Choroid plexus epithelial cell (primary cell): Measurements from ENCODE around the gene TSPAN32.
"Not testable (repeated sequence)": the region's sequence is repeated elsewhere in the genome, so short reads cannot be mapped to it uniquely, and the experiment has no call there.

Source experiments
- DNase-seq: peaks from one replicate; pipeline ENCODE4 v3.0.0-alpha.2; 2010; ENCODE audit warnings: low read depth
- H3K4me3 ChIP-seq: 2 replicates; pipeline ENCODE4 v1.5.1; 2011; ENCODE audit warnings: low read depth, mild to moderate bottlenecking, control low read depth, low read length, moderate library complexity
- CTCF ChIP-seq: conservative IDR thresholded peaks from 2 replicates; pipeline ENCODE4 v1.5.1; 2011; ENCODE audit warnings: low read depth, mild to moderate bottlenecking, control low read depth, inconsistent platforms, low read length, moderate library complexity

TSPAN32 gene

DNA sequence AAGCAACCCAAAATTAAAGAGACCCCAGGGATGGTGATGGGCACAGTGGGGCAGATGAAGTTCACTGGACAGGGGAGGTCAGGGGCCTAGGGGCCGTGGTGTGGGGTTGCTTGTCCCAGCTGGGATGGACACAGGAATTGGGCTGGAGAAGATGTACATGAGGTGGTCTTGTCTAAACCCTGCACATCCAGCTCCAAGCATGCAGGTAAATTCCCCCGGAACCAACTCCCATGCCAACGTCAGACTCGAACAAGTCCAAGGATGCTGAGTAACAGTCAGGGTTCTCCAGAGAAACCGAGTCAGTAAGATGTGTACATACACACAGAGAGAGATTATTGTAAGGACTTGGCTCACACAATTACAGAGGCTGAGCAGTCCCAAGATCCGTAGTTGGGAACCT is 28.9 kb downstream of the TSPAN32 start:
- DNase-seq, result no peak
- TF ChIP-seq CTCF, result no peak
- H3K4me3 ChIP-seq, result no peak overlapping the region

DNA sequence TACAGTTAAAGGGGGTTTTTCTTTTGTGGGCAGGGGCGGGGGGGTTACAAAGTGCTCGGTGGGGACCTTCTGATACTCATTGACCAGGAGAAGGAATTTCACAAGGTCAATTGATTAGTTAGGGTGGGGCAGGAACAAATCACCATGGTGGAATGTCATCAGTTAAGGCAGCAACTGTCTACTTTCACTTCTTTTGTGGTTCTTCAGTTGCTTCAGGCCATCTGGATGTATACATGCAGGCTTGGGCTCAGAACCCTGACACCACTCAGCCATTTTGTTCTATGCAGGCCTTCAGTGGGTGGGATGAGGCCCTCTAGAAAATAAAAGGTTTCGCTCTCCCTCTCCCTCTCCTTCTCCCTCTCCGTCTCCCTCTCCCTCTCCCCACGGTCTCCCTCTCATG is 29.6 kb downstream of the TSPAN32 start:
- H3K4me3 ChIP-seq, result no peak overlapping the region
- TF ChIP-seq CTCF, result no peak
- no peak for DNase-seq

DNA sequence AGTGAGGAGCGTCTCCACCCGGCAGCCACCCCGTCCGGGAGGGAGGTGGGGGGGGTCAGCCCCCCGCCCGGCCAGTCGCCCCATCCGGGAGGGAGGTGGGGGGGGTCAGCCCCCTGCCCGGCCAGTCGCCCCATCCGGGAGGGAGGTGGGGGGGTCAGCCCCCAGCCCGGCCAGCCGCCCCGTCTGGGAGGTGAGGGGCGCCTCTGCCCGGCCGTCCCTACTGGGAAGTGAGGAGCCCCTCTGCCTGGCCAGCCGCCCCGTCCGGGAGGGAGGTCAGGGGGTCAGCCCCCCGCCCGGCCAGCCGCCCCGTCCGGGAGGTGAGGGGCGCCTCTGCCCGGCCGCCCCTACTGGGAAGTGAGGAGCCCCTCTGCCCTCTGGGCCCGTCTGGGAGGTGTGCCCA is 30.8 kb downstream of the TSPAN32 start:
- not testable (repeated sequence) for H3K4me3 ChIP-seq, DNase-seq

- not testable (repeated sequence) for DNase-seq, H3K4me3 ChIP-seq
Observed at GRCh38 chr11:2333486-2334205, 31.8 kb downstream of the TSPAN32 start.

DNA sequence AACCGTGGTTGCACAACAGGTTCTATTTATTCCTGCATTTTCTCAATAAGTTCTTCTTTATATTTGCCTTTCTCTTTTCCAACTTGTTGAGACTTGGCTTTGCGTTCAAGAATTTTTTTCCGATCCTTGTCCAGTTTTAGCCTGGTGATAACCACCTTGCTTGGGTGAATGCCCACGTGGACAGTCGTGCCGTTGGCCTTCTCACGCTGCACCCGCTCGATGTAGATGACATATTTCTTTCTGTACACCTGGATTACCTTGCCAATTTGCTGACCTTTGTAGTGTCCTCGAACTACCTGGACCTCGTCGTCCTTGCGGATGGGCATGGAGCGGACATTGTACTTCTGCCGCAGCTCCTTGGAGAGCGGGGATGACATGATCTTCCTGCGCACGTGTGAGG is 33.5 kb downstream of the TSPAN32 start:
- not testable (repeated sequence) for DNase-seq, H3K4me3 ChIP-seq

DNA sequence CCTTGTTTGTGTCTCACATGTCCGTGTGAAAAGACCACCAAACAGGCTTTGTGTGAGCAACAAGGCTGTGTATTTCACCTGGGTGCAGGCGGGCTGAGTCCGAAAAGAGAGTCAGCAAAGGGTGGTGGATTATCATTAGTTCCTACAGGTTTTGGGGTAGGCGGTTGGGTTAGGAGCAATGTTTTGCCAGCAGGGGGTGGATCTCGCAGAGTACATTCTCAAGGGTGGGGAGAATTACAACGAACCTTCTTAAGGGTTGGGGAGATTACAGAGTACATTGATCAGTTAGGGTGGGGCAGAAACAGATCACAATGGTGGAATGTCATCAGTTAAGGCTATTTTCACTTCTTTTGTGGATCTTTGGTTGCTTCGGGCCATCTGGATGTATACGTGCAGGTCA is 36.9 kb downstream of the TSPAN32 start:
- DNase-seq, H3K4me3 ChIP-seq: not testable (repeated sequence)

- H3K4me3 ChIP-seq, result no peak overlapping the region
- no peak for DNase-seq
- TF ChIP-seq CTCF, result no peak
Observed at GRCh38 chr11:2342557-2342956, 40.7 kb downstream of the TSPAN32 start.

- no peak for DNase-seq
- no peak overlapping the region for H3K4me3 ChIP-seq
- no peak for TF ChIP-seq CTCF
Observed at GRCh38 chr11:2342981-2343380, 41.2 kb downstream of the TSPAN32 start.

DNA sequence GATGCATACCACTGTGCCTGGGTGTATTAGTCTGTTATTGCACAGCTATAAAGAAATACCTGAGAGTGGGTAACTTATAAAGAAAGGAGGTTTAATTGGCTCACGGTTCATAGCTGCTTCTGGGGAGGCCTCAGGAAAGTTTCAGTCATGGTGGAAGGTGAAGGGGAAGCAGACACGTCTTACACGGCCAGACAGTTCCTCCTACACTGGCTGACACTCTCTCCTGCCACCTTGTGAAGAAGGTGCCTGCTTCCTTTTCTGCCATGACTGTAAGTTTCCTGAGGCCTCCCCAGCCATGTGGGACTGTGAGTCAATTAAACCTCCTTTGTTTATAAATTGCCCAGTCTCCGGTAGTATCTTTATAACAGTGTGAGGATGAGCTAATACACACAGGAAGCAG is 41.7 kb downstream of the TSPAN32 start:
- no peak for TF ChIP-seq CTCF
- DNase-seq, result no peak
- H3K4me3 ChIP-seq, result no peak overlapping the region
